CD4-positive, alpha-beta T cell treated with Interleukin-4 for 4 hours (primary cell): ENCODE measurements around the gene SYT1.

ENCODE experiments used
- DNase-seq: peaks from one replicate; pipeline ENCODE4 v3.0.0-alpha.2; 2020

SYT1 gene

GRCh38 chr12:79366374-79366773 is 501.8 kb downstream of the SYT1 start:
- no peak for DNase-seq

GRCh38 chr12:79367032-79367589 is 502.5 kb downstream of the SYT1 start:
- DNase-seq = no peak

GRCh38 chr12:79370021-79370420 is 505.4 kb downstream of the SYT1 start:
- no peak for DNase-seq

GRCh38 chr12:79371226-79371625 is 506.7 kb downstream of the SYT1 start:
- no peak for DNase-seq

GRCh38 chr12:79373896-79374499 is 509.4 kb downstream of the SYT1 start:
- DNase-seq = no peak

- no peak for DNase-seq
Measured at GRCh38 chr12:79374545-79374944, 510.0 kb downstream of the SYT1 start.

GRCh38 chr12:79375050-79375449 is 510.5 kb downstream of the SYT1 start:
- no peak for DNase-seq

GRCh38 chr12:79378496-79378895 is 513.9 kb downstream of the SYT1 start:
- DNase-seq = no peak

GRCh38 chr12:79380402-79380801 is 515.8 kb downstream of the SYT1 start:
- no peak for DNase-seq

GRCh38 chr12:79381248-79382208 is 517.0 kb downstream of the SYT1 start:
- no peak for DNase-seq

- no peak for DNase-seq
Measured at GRCh38 chr12:79384551-79384950, 520.0 kb downstream of the SYT1 start.

- DNase-seq = no peak
Measured at GRCh38 chr12:79388011-79388410, 523.4 kb downstream of the SYT1 start.

GRCh38 chr12:79393842-79394241 is 529.3 kb downstream of the SYT1 start:
- DNase-seq = no peak

- no peak for DNase-seq
Measured at GRCh38 chr12:79397609-79398008, 533.0 kb downstream of the SYT1 start.

GRCh38 chr12:79400481-79400880 is 535.9 kb downstream of the SYT1 start:
- no peak for DNase-seq

GRCh38 chr12:79402606-79403005 is 538.0 kb downstream of the SYT1 start:
- no peak for DNase-seq

- no peak for DNase-seq
Measured at GRCh38 chr12:79406993-79407392, 542.4 kb downstream of the SYT1 start.

- DNase-seq = no peak
Measured at GRCh38 chr12:79407671-79408622, 543.4 kb downstream of the SYT1 start.

- DNase-seq = no peak
Measured at GRCh38 chr12:79408689-79409088, 544.1 kb downstream of the SYT1 start.

- DNase-seq = no peak
Measured at GRCh38 chr12:79409562-79409961, 545.0 kb downstream of the SYT1 start.

GRCh38 chr12:79411791-79412190 is 547.2 kb downstream of the SYT1 start:
- no peak for DNase-seq

GRCh38 chr12:79413796-79414195 is 549.2 kb downstream of the SYT1 start:
- no peak for DNase-seq

- no peak for DNase-seq
Measured at GRCh38 chr12:79414252-79414651, 549.7 kb downstream of the SYT1 start.
